Esophagus muscularis mucosa (tissue), 3 donors: ENCODE measurements around the gene DENND1C.

ENCODE experiments used
- CTCF ChIP-seq, 3 experiments: fragments of 200-600 bp in 2 of 3; fragments of 450-650 bp in 1 of 3; sonication (generic) in 2 of 3; IDR thresholded peaks; one replicate each; pipeline ENCODE4 v1.5.1; 2017 to 2019; ENCODE audit warnings: antibody characterized with exemption in 3 of 3, mild to moderate bottlenecking in 2 of 3, moderate library complexity in 1 of 3
- EP300 ChIP-seq: sonication (generic); formaldehyde crosslinking; IDR thresholded peaks from one replicate; pipeline ENCODE4 v1.6.1; 2017; ENCODE audit warnings: antibody characterized with exemption

GRCh38 chr19:6516018-6516658, 34.6 kb upstream of the DENND1C start:
- TF ChIP-seq CTCF (IDR thresholded peaks at IDR 0.05): no peak
- TF ChIP-seq EP300: no peak
